ENCODE measurements around the gene ACER1.

The ACER1 gene

GRCh38 chr19:6279931-6280591 lies 53.4 kb downstream of the ACER1 start, which contains the start of gene MLLT1 (continued):
- no peak for TF ChIP-seq ELK4 (IDR thresholded peaks at IDR 0.05; ENCODE audit: borderline replicate concordance, low read depth, low read length)
- 0 out of 2 replicates have a peak, but pooled peaks have one; percentile 21 for TF ChIP-seq BCL11B (tag by site-specific recombination; IDR thresholded peaks at IDR 0.05; ENCODE audit: low read depth)
- 0 out of 2 replicates have a peak, but pooled peaks have one; percentile 73 for TF ChIP-seq ZNF610 (tag by site-specific recombination; IDR thresholded peaks at IDR 0.05; ENCODE audit: borderline replicate concordance)
- TF ChIP-seq ZNF146 (tag by site-specific recombination; IDR thresholded peaks at IDR 0.05), result no peak
- 0 out of 2 replicates have a peak, but pooled peaks have one; percentile 57 for TF ChIP-seq ZEB2 (tag by site-specific recombination; IDR thresholded peaks at IDR 0.05)
- no peak for TF ChIP-seq ZNF23 (tag by site-specific recombination; IDR thresholded peaks at IDR 0.05; ENCODE audit: borderline replicate concordance)
- TF ChIP-seq PRDM4 (tag by site-specific recombination; IDR thresholded peaks at IDR 0.05), result 0 out of 2 replicates have a peak, but pooled peaks have one; percentile 28
- TF ChIP-seq HOXA7 (CRISPR knock-in tag; IDR thresholded peaks at IDR 0.05; ENCODE audit: borderline replicate concordance), result no peak
- no peak for TF ChIP-seq ZNF266 (tag by site-specific recombination; IDR thresholded peaks at IDR 0.05; ENCODE audit: low read depth)
- TF ChIP-seq CTCF (tag by site-specific recombination; IDR thresholded peaks at IDR 0.05), result peak; percentile 71
- TF ChIP-seq ZNF449 (tag by site-specific recombination; IDR thresholded peaks at IDR 0.05), result no peak
- TF ChIP-seq ZNF280D (tag by site-specific recombination; IDR thresholded peaks at IDR 0.05), result peak; percentile 53; the same call in 1 of the 2 replicates
- TF ChIP-seq ATF2 (tag by site-specific recombination; IDR thresholded peaks at IDR 0.05; ENCODE audit: low read depth), result no peak
- TF ChIP-seq MYNN (tag by site-specific recombination; IDR thresholded peaks at IDR 0.05; ENCODE audit: borderline replicate concordance), result no peak
- TF ChIP-seq ZNF658 (tag by site-specific recombination; IDR thresholded peaks at IDR 0.05), result no peak
- TF ChIP-seq ZNF324 (tag by site-specific recombination; IDR thresholded peaks at IDR 0.05), result peak; percentile 89
- TF ChIP-seq ZNF549 (tag by site-specific recombination; IDR thresholded peaks at IDR 0.05), result no peak
- TF ChIP-seq ZNF530 (tag by site-specific recombination; IDR thresholded peaks at IDR 0.05; ENCODE audit: low read depth), result no peak
- no peak for TF ChIP-seq SCRT1 (tag by site-specific recombination; IDR thresholded peaks at IDR 0.05; ENCODE audit: borderline replicate concordance)
- TF ChIP-seq EGR2 (tag by site-specific recombination; IDR thresholded peaks at IDR 0.05; ENCODE audit: low read depth), result 0 out of 2 replicates have a peak, but pooled peaks have one; percentile 24
- peak; percentile 100 for TF ChIP-seq KLF10 (tag by site-specific recombination; IDR thresholded peaks at IDR 0.05)
- no peak for TF ChIP-seq ZNF404 (tag by site-specific recombination; IDR thresholded peaks at IDR 0.05)
- no peak for TF ChIP-seq RBAK (tag by site-specific recombination; IDR thresholded peaks at IDR 0.05)
- TF ChIP-seq ZXDB (tag by site-specific recombination; IDR thresholded peaks at IDR 0.05), result peak; percentile 71; the same call in 1 of the 2 replicates
- TF ChIP-seq ZFP41 (tag by site-specific recombination; IDR thresholded peaks at IDR 0.05; ENCODE audit: borderline replicate concordance), result no peak
- TF ChIP-seq ZNF670 (tag by site-specific recombination; IDR thresholded peaks at IDR 0.05; ENCODE audit: low read depth), result no peak
- peak; percentile 75; the same call in 1 of the 2 replicates for TF ChIP-seq ZNF701 (tag by site-specific recombination; IDR thresholded peaks at IDR 0.05)
- TF ChIP-seq HOXD13 (CRISPR knock-in tag; IDR thresholded peaks at IDR 0.05; ENCODE audit: borderline replicate concordance), result no peak
